ENCODE results near the gene CD40.

The CD40 gene

GRCh38 chr20:46108976-46109375 lies 9.1 kb upstream of the CD40 start:
- no peak overlapping the region for H3K4me3 ChIP-seq (ENCODE audit: low read depth, low read length)
- TF ChIP-seq, protein P1, sequence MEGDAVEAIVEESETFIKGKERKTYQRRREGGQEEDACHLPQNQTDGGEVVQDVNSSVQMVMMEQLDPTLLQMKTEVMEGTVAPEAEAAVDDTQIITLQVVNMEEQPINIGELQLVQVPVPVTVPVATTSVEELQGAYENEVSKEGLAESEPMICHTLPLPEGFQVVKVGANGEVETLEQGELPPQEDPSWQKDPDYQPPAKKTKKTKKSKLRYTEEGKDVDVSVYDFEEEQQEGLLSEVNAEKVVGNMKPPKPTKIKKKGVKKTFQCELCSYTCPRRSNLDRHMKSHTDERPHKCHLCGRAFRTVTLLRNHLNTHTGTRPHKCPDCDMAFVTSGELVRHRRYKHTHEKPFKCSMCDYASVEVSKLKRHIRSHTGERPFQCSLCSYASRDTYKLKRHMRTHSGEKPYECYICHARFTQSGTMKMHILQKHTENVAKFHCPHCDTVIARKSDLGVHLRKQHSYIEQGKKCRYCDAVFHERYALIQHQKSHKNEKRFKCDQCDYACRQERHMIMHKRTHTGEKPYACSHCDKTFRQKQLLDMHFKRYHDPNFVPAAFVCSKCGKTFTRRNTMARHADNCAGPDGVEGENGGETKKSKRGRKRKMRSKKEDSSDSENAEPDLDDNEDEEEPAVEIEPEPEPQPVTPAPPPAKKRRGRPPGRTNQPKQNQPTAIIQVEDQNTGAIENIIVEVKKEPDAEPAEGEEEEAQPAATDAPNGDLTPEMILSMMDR (IDR thresholded peaks at IDR 0.05; ENCODE audit: low read depth, low read length), result no peak

- no peak overlapping the region for H3K4me3 ChIP-seq (ENCODE audit: low read depth, low read length)
- TF ChIP-seq, protein P1 (IDR thresholded peaks at IDR 0.05; ENCODE audit: low read depth, low read length), result no peak
Measured at GRCh38 chr20:46111028-46111835, 6.9 kb upstream of the CD40 start.

- no peak overlapping the region for H3K4me3 ChIP-seq (ENCODE audit: low read depth, low read length)
- TF ChIP-seq, protein P1 (IDR thresholded peaks at IDR 0.05; ENCODE audit: low read depth, low read length), result no peak
Measured at GRCh38 chr20:46111836-46112212, 6.3 kb upstream of the CD40 start.

GRCh38 chr20:46112430-46113112 lies 5.5 kb upstream of the CD40 start:
- TF ChIP-seq, protein P1 (IDR thresholded peaks at IDR 0.05; ENCODE audit: low read depth, low read length), result no peak
- no peak overlapping the region for H3K4me3 ChIP-seq (ENCODE audit: low read depth, low read length)

GRCh38 chr20:46113113-46113470 lies 5.0 kb upstream of the CD40 start:
- no peak overlapping the region for H3K4me3 ChIP-seq (ENCODE audit: low read depth, low read length)
- TF ChIP-seq, protein P1 (IDR thresholded peaks at IDR 0.05; ENCODE audit: low read depth, low read length), result no peak

- TF ChIP-seq, protein P1 (IDR thresholded peaks at IDR 0.05; ENCODE audit: low read depth, low read length), result no peak
- H3K4me3 ChIP-seq (ENCODE audit: low read depth, low read length), result no peak overlapping the region
Measured at GRCh38 chr20:46114449-46114848, 3.7 kb upstream of the CD40 start.

- TF ChIP-seq, protein P1 (IDR thresholded peaks at IDR 0.05; ENCODE audit: low read depth, low read length), result no peak
- H3K4me3 ChIP-seq (ENCODE audit: low read depth, low read length), result no peak overlapping the region
Measured at GRCh38 chr20:46118481-46119020, 437 bp downstream of the CD40 start.

All from WI38 (cell line).